Stromal cell of bone marrow (primary cell): ENCODE measurements around the gene PARVA.
A peak's percentile ranks its signal among the peaks of the same experiment; 100 is the strongest.
"Not testable (repeated sequence)": the region's sequence is repeated elsewhere in the genome, so short reads cannot be mapped to it uniquely, and the experiment has no call there.

Source experiments
- DNase-seq: peaks from one replicate; pipeline ENCODE4 v3.0.0-alpha.2; 2012; ENCODE audit warnings: low read depth

The PARVA gene

DNA sequence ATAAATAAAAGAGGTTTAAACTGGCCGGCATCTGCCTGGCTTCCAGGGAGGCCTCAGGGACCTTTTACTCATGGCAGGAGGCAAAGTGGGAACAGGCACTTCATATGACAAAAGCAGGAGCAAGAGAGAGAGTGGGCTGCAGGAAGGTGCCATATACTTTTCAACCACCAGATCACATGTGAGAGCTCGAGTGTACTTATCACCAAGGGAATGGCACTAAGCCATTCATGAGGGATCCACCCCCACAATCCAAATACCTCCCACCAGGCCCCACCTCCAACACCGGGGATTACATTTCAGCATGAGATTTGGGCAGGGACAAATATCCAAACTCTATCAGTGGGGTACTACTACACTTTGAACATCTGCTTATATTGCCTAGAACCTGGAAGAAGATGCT, 126.5 kb downstream of the PARVA start:
- DNase-seq: no peak

DNA sequence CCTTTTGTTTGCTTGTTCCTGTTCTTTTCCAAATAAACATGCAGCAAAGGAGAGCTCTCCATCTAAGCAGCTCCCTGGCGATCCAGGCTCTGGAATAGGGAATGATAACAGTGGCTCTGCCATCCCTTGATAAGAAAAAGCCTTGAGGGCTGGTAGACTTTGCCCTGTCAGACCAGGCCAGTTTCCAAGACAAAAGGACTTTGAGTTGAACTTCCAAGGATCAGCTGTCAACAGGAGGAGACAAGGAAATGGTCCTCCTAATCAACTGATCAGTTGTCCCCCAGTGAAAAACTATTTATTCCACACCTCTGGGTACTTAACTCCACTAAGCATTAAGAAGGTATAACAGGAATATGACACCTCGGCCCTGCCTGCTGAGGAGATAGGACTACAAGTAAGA, 127.8 kb downstream of the PARVA start:
- DNase-seq: no peak

DNA sequence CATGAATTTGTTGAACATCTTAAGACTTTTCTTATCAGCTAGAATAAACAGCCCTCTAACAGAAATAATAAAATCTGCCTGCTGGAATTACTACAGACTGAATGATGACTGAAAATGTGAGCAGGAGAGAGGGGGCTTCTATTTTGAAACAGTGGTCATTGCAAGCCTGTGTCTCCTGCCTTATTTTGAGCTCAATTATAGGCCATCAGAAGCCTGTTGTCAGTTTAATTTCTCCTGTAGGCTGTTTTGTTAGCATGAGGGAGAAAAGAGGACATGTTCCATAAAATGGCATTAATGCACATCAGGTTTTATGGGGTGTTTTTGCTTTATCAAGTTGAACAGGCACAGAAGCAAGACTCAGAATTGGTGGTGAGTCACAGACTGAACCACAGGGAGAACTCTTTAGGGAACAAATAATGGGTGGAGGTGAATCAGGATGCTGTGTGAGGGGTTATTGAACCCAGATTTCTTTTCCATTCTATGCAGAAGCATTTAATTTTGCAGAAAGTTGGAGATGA, 129.1 kb downstream of the PARVA start:
- DNase-seq: peak; percentile 40

DNA sequence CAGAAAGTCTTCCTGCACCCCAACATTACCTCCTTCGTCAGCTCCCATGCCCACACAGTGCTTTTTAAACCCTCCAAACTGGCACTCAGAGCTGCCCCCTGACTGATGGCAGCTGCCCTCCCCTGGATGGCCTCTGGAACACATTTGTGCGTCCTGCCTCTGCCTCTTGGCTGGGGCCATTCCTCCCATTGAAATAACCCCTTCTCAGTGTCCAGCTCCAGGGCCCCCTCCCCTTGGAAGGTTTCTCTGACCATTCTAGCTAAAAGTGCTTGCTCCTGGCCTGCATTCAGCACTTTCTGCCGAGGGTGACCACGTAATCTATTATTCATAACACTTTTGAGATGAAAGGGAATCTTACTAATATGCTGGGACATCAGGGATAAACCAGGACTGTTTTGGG, 130.0 kb downstream of the PARVA start:
- no peak for DNase-seq

DNA sequence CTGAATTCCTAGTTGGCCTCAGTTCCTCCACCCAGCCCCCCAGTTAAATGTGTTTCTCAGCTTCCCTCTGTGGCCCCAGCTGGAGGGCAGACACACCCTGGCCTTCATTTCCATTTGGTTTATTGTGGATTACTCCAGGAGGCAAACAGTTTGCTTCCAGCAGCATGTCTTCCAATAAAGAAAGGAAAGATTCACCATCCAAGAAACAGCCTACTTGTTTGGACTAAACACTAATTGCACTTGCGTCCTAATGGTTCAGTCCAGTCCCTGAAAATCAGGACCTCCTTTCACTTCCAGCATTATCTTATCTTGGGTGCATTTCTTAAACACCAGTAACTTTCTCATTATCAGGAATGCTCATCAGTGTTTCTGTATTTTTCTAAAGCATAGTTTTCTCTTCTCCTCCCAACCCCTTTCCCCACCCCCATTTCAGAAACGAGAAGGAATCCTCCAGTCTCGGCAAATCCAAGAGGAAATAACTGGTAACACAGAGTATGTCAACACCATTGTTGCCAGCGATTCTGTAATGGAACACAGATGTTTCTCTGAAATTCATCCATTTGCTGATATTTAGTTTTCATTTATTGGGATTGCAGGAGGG, 130.9 kb downstream of the PARVA start:
- DNase-seq: peak; percentile 79

DNA sequence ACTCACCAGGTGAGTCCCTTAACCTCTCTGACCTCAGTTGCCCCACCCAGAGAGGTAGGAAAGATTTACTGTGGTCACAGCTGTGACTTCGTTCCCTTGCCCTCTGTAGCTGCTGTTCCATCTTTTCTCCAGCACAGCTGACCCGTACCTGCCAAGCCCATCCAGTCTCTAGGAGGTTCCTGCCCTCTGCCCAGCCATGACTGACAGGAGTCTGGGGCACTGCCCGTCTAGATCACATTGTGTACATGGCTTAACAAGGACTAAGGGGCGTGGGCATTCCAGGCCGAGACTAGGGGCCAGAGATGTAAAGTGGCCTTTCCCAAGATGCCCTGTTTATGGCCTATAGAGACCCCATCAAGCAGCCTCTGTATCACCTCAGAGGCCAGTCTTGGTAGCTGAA, 132.0 kb downstream of the PARVA start:
- no peak for DNase-seq

DNA sequence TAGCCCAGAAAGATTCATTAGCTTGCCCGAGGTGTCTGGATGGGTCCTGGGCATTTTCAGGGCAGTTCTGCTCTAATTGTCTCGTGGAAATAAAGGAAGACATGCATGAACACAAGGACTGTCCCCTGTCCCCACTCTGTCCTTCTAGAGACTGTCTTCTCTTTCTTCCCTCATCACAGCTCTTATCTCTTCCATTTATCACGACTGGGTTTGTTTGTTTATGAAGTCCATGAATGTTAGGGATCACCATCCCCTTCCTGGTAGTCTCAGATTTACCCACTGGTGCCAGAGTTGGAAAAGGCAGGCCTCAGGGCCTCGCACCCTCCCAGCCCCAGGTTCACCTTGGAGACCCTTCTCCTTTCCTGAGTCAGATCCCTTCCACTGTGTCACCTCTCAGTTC, 134.8 kb downstream of the PARVA start:
- no peak for DNase-seq

DNA sequence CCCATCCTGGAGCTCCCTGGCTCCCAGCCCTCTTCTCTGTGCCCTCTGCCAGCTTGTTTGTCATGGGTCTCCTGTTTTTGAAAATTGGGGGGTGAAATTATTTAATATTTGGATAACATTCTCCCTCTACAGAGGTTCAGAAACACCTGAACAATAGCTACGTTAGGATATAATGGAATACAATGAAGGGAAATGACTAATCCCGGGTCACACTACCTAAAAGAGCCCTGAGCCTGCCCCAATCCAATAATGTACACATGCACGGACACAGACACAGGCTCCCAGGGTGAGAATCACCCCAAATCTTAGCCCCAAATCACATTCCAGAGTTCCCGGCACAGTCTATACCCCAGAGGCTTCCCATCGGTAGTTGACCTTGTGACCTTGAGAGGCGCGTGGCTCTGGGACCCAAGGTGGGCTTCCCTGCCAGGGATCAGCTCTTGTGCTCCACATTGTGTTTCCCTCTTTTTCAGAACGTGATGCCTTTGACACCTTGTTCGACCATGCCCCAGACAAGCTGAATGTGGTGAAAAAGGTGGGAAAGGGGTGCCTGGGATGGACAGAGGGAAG, 135.5 kb downstream of the PARVA start:
- no peak for DNase-seq

DNA sequence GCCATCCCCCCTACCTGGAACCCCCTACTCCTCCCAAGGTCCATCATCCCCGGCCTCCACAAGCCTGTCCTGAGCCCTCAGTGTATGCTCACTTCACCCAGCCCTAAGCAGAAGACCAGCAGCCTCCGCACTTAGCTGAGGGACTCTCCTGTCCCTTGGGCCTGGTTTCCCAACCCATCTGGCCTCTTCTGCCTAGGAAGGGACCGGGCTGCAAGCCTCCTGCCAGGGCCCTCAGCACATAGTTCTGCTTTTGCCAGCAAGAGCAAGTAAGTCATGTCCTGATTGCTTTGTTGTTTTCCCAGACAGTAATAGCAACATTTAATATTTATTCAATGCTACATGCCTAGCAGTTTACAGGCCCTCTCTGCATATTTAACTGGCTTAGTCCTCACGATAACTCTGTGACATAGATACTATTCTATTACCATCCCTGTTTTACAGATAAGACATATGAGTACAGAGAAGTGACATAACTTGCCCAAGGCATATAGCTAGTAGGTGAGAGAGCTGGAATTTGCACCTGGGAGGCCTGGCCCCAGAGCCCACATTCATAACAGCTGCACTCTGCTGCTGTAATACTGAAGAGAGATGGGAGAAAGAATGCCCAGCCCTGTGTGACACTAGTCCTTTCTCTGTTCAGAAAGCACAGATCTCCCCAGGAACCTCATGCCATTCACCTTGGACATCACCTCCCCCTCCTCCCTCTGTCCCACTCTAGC, 139.2 kb downstream of the PARVA start:
- DNase-seq: no peak

DNA sequence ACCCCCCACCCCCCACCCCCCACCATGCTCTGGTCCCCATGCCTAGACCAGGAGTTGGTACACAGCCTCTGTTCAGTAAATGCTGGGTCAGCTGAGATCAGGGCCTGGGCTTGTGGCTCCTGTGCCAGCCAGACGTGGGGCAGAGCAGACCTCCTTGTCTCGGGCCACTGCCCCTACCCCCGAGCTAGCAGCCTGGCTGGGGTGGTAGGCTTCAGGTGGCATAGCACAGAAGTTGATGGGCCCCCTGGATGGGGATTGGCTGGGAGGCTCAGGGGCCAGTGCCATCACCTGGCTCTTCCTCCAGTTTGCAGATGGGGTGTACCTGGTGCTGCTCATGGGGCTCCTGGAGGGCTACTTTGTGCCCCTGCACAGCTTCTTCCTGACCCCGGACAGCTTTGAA, 139.9 kb downstream of the PARVA start:
- no peak for DNase-seq

DNA sequence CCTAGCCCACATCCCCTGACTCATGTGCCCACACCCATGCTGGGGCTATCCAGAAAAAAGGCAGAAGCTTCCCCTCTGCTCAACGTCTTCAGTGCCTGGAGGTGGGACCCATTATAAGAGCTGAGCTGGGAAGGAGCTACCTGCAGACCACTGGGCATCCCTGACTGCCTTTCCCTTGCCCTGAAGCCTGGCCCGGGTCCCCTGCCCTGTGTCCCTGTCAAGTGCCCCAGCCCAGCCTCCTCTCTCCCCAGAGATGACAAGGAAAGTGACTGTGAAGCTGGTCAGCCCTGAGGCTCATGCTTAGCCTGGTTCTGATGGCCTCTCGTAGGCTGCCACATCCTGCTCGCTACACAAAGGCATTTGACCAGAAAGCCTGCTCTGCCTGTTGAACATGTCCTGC, 140.4 kb downstream of the PARVA start:
- no peak for DNase-seq

DNA sequence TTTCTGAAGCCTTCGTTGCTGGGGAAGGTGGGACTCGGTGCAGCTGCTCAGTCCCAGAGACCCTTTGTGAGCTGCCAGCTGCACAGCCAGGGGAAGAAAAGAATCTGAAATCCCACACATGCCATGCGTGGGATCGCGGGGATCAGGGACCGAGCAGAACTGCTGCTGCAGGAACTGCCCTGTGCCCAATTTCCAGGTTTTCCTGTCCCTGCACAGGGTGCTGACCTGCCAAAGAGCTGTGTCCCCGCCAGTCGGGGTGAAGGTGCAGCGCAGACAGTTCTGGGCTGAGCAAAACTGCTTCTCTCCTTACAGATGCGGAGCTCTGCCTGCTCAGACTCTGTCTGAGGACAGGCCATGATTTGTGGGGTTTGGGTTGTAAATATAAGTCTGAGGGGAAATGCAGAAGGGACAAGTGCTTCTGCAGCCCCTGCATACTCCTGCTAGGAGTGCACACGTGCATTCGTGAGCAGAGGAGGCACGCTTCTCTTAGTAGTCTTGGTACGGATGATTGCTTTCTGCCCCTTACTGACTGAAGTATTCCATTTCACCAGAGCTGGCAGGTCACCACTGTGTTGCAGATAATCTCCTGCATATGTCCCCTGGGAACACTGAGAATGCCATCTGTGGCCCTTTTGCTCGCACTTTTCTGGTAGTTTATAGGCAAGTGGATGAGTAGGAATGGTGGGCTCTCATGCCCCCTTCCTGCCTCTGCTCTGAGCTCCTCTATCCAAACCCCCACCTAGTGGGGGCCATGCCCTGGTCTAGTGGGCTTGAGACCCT, 141.4 kb downstream of the PARVA start:
- no peak for DNase-seq

DNA sequence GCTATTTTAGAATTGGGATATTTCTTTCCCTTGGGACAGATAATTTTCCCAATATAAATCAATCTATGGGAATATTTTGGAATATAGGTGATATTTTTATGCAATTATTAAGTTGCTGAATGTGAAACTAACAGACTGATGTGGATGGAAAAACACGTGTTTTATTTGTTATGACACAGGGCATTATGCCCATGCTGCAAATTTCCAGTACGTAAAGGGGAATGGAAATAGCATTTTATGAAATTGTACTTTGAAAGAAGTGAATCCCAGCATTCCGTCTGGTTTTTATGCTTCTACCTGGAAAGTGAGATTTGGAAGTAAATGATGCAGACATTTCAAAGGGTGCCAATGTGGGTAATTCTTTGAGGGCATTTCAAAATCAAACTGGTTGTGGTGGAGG, 142.7 kb downstream of the PARVA start:
- no peak for DNase-seq

DNA sequence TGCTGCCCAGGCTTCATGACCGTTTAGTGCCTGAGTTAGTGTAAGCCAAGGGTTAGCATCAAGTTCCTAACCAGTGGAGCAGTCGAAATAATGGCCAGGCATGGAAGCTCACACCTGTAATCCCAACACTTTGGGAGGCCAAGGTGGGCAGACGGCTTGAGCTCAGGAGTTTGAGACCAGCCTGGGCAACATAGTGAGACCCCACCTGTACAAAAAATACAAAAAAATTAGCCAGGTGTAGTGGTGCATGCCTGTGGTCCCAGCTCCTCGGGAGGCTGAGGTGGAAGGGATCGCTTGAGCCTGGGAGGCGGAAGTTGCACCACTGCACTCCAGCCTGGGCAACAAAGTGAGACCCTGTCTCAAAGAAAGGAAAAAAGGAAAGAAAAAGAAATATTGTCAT, 143.2 kb downstream of the PARVA start:
- not testable (repeated sequence) for DNase-seq

DNA sequence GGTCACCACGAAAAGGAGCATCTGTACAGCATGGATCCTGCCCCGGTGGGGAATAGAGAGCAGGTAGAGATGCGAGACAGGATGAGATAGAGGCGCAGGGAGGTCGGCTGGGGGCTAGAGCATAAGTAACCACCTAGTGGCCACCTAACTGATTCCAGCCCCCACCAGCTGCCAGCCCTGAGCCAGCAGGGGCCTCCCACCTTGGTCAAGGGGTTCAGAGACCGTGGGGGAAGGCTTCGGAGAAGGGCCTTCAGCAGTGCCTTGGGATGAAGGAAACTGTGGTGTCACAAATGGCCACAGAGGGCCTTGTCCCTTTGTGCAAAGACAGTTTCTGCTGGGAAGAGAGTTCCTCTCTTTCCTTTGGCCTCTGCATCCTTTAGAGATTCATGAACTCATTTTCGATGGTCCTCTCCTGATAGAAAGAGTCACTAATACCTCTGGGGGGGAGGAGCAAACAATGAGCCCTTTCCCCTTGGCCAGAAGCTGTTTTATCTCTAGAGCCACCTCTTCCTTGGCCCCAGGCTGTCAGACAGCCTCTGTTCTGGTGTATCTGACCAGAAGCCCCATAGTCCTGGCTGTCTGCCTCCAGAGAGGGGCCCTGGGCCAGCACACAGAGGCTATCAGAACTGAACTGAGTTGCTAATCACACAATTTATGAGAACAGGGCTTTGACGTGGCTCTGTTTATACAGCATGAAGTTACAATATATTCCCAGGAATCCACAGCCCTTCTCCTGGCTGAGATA, 146.0 kb downstream of the PARVA start:
- no peak for DNase-seq

DNA sequence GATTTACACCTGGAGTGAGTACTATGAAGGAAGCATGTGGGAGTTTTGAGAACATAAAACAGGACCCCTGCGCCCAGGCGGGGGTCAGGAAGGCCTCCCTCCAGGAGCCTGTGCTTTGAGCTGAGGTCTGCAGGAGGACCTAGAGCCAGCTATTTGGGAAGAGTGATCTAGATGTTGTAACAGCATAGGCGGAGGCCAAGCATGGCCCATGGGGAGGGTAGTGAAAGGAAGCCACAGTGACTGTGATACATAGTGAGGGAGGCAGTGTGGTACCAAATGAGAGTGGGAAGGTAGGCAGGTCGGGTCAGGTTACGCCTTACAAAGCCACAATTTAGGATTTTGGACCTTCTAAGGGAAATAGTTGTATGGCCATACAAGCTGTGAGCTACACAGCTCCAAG, 147.5 kb downstream of the PARVA start:
- DNase-seq: no peak

DNA sequence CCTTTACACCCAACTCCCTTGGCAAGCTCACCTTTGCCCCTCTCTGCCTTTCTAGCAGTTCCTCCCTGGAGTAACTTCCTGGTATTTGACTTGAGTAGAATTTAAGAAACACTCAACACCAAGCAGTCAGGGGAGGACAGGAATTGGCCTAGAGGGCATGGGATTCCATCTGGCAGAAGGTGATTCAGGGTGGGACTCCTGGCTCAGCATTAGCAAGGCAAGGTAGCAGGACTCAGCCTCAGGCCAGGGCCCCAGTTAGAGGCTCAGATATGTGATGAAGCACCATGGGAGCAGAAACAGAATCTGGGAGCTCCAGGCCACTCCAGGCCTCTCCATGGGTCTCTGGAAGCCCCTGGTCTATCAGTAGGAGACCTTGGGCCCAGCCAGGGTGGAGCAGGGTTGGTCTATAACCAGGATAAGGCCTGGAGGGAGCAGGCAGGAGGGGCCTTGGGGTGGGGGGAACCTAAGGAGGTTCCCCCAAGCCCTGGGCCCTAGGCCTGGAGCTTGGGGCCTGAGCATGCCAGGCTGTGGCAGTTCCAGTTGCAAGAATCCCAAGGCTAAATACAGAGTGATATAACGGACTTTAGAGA, 148.2 kb downstream of the PARVA start:
- DNase-seq: no peak

DNA sequence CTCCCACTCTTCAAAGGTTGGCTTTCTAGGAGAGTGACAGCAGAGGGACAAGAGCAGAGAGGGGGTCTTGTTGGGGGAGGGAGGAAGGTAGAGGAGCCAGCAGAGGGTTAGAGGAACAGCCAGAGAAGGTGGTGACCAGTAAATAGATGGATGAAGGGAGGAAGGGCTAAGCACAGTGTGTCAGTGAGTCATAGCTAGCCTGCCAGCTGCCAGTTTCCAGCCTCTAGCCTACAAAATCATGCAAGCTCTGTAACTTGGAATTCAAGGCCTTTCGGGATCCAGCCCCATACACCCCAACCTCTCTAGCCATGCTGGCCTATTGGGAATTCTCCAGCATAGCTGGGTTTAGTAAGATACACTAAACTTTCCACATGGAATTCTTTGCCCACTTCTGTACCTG, 149.4 kb downstream of the PARVA start:
- peak; percentile 71 for DNase-seq

DNA sequence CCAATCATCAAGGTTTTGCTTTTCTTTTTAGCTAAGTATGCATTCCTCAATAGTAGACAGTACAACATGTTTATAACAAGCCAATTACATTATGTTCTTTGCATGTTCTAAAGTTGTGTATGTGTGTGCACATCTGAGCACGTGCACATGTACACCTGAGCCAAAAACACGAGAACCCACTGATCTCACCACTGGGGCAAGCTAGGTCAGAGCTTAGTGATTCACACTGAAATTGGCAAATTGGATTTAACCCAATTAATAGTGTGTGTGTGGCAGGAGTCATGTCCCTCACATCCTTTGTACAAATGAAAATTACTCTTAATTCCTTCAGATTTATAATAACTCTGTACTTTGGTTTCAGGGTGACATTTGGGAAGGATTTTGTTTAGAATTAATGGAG, 151.1 kb downstream of the PARVA start:
- no peak for DNase-seq

DNA sequence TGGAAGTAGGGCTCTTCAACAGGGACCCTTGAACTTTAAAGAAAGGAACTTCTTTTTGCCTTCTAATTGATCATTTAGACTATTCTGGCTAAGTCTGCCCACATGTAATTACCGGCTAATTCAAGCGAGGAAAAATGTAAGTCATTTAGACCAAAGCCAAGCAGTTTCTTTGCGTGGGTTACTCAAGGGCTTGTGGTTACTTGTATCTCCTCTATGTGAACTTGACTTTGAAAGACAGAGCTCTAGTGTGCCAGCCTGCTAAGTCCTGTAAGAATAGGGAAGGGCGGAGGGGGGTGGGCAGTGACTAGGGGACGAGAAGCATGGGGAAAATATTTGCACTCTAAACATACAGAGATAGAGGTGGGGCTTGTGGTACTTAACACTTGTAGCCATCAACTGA, 151.7 kb downstream of the PARVA start:
- no peak for DNase-seq

DNA sequence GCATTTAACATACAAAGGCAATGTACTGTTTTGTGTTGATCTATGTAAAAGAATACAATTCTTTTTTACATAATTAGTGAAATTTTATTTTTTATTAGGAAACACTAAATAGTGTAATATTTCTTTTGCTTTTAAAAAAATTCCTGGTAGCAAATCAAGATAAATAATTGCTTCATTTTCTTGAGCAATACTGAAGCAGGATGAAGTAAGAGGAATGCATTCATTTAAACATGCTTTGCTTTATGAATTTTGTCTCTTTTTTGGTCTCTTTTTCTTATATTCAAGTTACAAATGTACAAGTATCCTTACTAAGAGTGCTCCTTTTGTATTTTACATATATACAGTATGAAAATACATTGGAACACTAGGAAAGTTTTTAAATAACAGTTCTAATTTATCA, 152.4 kb downstream of the PARVA start:
- DNase-seq: no peak

DNA sequence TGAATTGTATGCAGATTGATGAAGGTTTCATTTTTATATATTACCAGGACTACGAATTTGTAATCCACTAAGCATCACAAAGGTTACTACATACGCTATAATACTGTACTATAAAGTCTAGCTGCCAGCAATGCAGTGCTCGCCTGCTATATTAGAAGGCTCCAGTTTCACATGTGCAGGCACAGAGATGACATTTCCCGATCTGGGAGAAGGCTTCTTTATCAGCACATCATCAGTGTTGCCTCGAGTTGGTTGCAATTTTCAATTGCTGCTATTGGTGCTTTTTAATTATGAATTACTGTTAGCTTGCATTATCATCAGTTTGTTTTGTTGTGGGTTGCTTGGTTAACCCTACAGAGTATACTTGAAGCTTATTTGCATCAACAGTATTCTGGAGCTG, 153.6 kb downstream of the PARVA start:
- no peak for DNase-seq
